GM20000 (cell line): ENCODE data around the gene ADARB2.
"Not testable (repeated sequence)": the region's sequence is repeated elsewhere in the genome, so short reads cannot be mapped to it uniquely, and the experiment has no call there.

Source experiments
- DNase-seq: peaks from one replicate; pipeline ENCODE4 v3.0.0; 2012; ENCODE audit warnings: low spot score
- TF ChIP-seq, protein P1 (sequence below): IDR thresholded peaks from 2 replicates; pipeline ENCODE4 v1.5.1; 2012; ENCODE audit warnings: mild to moderate bottlenecking, control low read depth; ENCODE audit errors: extremely low read depth, missing control alignments

ADARB2 gene

GRCh38 chr10:1358147-1358546, 379.2 kb downstream of the ADARB2 start:
- DNase-seq, result no peak
- TF ChIP-seq, protein P1, sequence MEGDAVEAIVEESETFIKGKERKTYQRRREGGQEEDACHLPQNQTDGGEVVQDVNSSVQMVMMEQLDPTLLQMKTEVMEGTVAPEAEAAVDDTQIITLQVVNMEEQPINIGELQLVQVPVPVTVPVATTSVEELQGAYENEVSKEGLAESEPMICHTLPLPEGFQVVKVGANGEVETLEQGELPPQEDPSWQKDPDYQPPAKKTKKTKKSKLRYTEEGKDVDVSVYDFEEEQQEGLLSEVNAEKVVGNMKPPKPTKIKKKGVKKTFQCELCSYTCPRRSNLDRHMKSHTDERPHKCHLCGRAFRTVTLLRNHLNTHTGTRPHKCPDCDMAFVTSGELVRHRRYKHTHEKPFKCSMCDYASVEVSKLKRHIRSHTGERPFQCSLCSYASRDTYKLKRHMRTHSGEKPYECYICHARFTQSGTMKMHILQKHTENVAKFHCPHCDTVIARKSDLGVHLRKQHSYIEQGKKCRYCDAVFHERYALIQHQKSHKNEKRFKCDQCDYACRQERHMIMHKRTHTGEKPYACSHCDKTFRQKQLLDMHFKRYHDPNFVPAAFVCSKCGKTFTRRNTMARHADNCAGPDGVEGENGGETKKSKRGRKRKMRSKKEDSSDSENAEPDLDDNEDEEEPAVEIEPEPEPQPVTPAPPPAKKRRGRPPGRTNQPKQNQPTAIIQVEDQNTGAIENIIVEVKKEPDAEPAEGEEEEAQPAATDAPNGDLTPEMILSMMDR, result no peak

- DNase-seq, result no peak
- TF ChIP-seq, protein P1, result no peak
Observed at GRCh38 chr10:1356349-1356748, 381.0 kb downstream of the ADARB2 start.

GRCh38 chr10:1354809-1355710, 382.3 kb downstream of the ADARB2 start:
- TF ChIP-seq, protein P1, result no peak
- no peak for DNase-seq

GRCh38 chr10:1352296-1352695, 385.0 kb downstream of the ADARB2 start:
- DNase-seq, result not testable (repeated sequence)

GRCh38 chr10:1348773-1349050, 388.6 kb downstream of the ADARB2 start:
- TF ChIP-seq, protein P1, result no peak
- DNase-seq, result no peak

GRCh38 chr10:1347962-1348772, 389.2 kb downstream of the ADARB2 start:
- TF ChIP-seq, protein P1, result no peak
- no peak for DNase-seq

GRCh38 chr10:1347525-1347924, 389.8 kb downstream of the ADARB2 start:
- TF ChIP-seq, protein P1, result no peak
- no peak for DNase-seq
